Measurements from ENCODE around the gene TEX29.

TEX29 gene

DNA sequence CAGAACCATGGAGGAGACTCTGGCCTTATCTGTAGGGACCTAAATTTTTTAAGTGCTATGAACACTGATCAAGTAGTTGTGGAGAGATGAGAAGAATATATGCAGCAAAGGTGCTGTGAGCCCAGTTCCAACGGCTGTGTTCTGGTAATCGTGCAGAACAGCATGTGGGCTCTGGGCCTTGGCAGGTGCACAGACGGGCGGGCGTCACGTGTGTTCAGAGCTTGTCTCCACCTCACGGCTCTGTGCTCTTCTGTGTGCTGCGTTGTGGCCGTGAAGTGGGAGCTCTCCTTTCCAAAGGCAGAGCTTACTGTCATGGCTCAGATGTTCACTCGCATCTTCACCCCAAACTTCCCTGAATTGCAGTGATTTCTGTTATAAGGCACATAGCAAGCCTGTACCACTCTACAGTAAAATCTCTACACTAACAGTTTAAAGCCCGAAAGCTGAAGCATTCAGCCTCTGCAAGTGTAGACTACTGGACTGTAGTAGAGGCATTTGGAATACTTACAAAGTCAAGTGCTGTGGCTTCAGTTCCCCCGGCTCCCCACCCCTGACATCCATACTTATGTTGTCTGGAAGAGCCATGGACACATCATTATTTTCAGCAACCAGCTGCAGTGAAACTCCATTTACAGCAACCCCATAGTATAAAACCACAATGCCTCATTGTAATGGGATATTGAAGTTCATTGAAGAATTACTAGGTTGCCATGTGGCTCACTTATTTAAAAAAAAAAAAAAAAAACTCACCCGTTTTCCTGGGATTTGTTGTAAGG is 27.5 kb upstream of the TEX29 start:
- DNase-seq = no peak

DNA sequence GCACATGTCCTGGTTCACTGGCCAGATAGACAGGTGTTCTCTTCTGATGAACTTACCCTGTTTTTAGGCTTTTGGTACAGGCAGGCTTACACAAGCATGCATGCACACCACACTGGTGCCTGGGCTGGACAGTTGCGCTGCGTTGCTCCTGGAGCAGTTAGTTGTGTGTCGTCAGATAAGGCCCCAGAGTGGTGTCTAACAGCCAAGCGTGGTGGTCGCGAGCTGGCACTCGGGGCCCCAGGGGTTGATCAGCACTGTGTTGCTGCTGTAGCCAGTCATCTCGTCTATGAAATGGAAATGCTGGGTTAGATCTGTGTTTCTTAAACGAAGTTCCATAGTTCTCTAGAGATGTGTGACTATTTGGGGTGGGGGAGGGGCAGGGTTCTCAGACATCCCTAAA is 24.6 kb upstream of the TEX29 start:
- DNase-seq = no peak

DNA sequence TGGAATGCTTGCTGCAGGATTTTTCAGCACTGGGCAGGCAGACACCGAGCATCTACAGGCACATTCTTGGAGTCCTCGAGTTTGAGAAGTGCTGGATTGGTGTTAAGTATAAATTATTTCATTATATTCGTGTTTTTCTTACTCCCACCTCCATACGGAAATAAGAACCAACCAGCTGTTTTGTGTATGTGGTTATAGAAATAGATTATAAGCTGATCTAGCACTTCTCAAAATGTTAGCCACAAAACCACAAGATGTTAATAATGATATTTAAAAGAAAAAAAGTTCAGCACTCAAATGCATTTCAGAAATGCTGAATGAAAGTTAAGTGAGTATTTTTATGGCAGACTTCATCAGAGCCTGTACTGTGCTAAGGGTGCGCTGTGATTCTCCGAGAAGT is 24.0 kb upstream of the TEX29 start:
- no peak for DNase-seq

GRCh38 chr13:111298214-111298975 is 22.0 kb upstream of the TEX29 start:
- DNase-seq = no peak

GRCh38 chr13:111302045-111302726 is 18.3 kb upstream of the TEX29 start:
- DNase-seq = no peak

GRCh38 chr13:111303559-111303958 is 16.9 kb upstream of the TEX29 start:
- DNase-seq = no peak

DNA sequence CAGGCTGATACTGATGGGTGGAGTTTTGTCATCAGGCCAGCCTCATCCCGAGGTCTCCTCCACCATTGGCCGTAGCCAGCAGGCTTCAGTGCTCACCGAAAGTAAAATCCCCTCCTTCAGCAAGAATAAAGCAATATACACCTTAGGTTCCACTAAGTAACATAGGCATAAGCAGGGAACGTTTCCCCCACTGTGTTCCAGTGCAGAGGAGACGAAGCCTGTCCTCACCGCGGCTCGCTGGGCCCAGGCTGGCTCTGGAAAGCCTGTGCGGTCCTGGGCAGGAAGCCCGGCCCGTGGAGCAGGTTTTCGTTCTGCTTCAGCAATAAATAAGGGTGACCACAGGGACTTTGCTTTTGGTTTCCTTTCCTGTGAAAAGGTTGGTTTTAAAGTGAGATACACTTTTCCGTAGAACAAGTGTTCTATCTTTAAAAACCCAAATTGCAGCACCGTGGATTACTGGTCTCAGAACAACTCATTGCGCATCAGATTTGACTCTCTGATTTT is 16.3 kb upstream of the TEX29 start:
- DNase-seq = no peak

GRCh38 chr13:111304603-111305289 is 15.7 kb upstream of the TEX29 start:
- no peak for DNase-seq

- DNase-seq = no peak
Observed at GRCh38 chr13:111312944-111313590, 7.4 kb upstream of the TEX29 start.

- no peak for DNase-seq
Observed at GRCh38 chr13:111313911-111314425, 6.5 kb upstream of the TEX29 start.

DNA sequence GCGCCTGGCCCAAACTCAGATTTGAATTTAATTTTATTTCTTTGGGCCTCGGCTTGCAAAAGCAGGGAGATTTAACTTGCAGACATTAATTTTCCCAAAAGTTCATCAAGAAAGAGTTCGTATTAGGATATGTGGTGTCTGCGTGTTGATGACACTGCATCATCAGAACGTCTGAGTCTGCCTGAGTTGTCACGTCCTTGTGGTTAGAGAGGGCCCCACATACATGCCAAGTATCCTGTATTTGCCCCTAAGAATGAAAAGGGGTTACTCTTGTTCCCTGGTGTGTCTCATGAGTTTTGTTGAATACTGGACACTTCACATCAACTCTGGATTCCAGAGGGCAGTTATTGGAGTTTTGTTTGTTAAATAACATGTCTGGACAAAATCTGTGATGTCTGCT is 5.6 kb upstream of the TEX29 start:
- DNase-seq = no peak

DNA sequence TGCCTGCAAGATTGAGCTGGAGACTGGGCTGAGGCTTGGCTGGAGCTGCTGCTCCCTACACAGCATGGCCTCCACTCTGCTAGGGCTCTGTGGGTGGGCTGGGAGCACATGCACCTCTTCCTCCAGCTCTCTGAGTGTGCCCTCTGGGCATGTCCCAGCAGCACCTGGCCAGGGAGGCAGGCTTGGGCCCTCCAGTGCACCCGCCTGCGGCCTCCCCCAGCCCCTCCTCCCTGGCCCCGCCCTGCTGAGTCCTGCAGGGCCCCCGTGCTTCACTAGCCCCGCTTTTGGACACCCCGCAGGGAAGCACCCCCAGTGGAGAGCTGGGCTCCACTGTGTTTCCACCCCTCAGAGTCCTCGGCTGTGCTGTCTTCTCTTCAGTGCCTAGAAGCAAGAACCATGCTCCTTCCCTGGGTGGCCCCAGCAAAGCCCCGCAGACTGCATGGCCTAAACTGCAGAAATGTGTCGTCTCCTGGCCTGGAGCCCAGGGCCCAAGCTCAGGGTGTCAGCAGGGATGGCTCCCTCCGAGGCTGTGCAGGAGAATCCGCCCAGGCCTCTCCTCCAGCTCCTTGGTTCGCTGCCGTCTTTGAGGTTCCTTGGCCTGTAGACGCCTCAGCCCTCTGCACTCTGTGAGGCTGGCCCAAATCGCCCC is 5.0 kb upstream of the TEX29 start:
- no peak for DNase-seq

GRCh38 chr13:111316161-111316730 is 4.2 kb upstream of the TEX29 start:
- no peak for DNase-seq

DNA sequence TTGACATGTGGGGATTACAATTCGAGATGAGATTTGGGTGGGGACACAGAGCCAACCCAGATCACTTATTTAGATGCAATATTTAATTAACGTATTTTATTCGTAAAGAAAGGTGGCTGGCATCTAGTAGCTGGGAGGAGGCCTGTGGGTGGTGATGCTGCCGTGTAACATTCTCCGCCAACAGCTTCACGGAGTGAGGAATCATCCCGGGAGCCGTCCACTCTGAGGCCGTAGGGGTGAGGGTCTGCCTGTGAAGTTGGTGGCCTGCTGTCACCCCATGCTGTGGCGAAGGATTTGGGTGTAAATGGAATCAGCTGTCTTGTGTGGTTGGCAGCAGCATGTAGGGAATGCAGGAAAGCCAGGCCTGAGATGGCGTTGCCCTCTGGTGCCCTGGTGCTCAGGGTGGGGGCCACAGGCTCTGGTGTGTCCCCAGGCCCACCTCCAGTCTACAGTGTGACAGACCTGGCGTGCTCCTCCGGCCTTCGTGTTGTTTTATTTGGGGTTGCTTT is 3.3 kb upstream of the TEX29 start:
- DNase-seq = no peak

- no peak for DNase-seq
Observed at GRCh38 chr13:111317571-111318345, 2.7 kb upstream of the TEX29 start.

DNA sequence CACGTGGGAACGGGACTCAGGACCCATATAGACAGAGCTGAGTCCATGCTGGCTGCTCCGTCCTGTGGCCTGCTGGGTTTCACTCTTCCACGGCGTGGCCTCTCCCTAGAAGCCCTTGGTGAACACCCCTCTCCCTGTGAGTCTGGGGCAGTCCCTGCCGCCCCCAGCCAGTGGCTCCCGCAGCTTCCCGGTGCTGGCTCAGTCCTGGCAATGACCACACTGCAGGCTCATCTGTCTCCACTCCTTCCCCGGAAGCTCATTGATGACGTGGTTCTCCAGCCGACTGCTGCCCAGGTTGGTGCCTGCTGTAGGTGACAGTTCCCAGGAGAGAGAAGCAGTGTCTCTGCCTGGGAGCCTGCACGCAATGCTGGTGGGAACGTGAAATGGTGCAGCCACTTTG is 2.1 kb upstream of the TEX29 start:
- DNase-seq = no peak

GRCh38 chr13:111319521-111319920 is 921 bp upstream of the TEX29 start:
- DNase-seq = no peak

GRCh38 chr13:111322001-111322915 is 1.8 kb downstream of the TEX29 start:
- DNase-seq = no peak

GRCh38 chr13:111322916-111323331 is 2.5 kb downstream of the TEX29 start:
- no peak for DNase-seq

Data from NCI-H526 (cell line).